HG03103 (cell line): ENCODE measurements around the gene LAMTOR5.
A peak's percentile ranks its signal among the peaks of the same experiment; 100 is the strongest.
"Not testable (repeated sequence)": the region's sequence is repeated elsewhere in the genome, so short reads cannot be mapped to it uniquely, and the experiment has no call there.

Experiments used
- ATAC-seq: cut with Tn5 transposase; IDR thresholded peaks from one replicate; pipeline ENCODE4 v1.9.1; 2021; ENCODE audit warnings: low read depth; ENCODE audit not compliant: unreplicated experiment

The LAMTOR5 gene

DNA sequence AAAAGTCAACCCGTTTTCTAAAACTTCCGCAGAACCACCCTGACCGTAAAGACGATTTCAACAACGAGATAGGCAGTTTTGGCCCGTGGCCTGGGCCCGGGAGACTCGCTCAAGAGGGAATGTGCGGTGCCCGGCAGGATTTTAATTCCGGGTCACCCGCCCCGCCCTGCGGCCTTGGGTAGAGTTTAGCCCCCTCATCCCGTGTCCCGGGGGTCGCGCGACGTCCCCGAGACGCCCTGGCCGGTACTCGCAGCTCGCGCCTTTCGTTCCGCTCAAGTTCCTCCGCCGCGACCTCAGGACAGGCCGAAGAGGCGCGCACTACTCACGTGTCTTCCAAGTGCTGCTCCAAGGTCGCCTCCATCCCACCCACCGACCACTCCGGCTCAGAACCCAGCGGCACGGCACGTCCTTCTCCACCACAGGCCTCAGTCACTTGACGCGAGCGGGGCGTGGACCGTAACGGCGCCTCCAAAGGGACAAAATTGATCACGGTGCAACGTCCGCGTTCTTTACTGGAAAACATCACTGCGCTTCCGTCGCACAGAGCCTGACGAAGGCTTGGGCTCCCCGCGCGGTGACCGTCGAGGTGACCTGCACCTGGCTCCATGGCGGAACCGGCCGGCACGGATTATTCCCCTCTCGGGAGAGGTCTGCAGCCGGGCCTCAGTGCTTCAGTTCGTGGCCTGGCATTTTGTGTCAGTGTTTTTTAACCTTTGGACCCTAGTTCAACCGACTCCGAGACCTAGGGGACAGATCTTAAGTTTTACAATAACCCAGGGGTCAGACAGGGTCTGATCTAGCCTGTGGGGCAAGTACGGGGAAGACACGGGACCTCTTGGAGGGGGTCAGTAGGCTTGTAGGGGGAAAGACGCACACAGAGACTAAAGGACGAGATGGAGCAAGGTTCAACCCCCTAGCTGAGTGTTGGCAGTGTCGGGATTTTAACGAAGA lies at the start of gene LAMTOR5:
LAMTOR5 (minus strand) TSS at position 435 of the 951 bp plus-strand sequence; CDS start at position 361, 74 bp downstream.
- ATAC-seq: peak; percentile 80

DNA sequence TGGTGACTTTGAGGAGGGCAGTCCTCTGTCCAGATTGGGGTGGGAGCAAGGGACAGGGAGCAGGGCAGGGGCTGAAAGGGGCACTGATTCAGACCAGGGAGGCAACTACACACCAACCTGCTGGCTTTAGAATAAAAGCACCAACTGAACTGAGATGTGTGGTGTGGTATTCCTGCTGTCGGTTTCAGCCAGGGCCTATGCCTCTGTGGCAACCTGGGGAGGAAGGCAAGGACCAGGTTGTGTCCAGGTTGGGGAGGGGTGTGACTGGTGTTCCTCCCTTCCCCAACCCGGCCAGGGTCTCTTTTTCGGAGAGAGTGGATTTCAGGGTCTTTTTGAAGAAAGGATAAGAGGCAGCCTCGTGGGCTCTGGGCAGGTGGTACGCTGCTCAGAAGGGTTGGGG lies 49.7 kb upstream of the LAMTOR5 start:
- ATAC-seq: no peak

DNA sequence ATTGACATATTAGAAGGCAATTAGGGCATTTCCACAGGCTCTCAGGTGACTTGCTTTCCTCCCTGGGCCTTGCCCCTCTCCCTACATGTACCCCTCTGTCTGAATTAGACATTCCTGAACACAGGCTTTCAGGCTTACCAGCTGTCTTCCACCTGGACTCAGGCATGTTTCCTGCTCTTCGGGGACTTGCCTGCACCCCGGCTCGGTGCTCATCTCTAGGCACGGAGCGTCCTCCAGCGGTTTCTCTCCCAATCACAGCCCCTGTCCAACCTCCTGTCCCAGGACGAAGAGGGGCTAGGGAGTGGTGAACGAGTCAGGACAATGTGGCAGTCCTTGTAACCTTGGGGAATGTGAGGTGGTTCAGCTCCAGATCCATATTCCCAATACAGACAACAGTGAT lies 47.7 kb upstream of the LAMTOR5 start:
- no peak for ATAC-seq

- no peak for ATAC-seq
Measured at GRCh38 chr1:110454328-110454727, 46.8 kb upstream of the LAMTOR5 start.

DNA sequence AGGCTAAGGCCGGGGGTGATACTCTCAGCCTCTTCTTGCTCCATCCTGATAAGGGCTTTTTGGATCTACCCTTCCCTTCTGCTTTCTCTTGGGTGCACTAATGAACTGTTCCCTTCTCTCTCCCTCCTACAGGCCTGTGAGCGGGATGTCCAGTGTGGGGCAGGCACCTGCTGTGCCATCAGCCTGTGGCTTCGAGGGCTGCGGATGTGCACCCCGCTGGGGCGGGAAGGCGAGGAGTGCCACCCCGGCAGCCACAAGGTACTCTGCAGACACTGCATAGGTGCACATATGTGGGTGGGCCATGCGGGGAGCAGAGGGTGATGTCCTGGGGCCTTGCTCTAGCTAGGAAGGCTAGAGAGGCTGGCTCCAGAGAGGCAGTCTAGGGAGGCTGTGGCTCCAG lies 46.3 kb upstream of the LAMTOR5 start:
- no peak for ATAC-seq

DNA sequence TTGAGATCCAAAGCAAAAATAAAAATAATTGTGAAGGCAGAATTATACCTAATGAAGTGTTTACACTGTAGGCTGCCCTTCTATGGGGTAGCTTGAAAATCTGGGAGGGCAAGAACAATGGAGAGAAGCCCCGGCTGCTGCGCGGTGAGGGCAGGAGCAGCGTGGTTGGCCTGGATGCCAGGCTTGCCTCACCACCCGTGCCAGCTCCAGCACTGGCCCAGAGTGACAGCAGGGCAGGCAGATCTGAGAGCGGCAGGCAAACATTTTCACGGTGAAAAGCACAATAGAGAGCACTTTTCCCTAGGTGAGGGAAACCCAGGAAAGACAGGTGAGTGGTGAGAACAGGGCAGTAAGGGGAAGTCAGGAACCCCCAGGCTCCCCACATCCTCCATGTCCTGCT lies 44.8 kb upstream of the LAMTOR5 start:
- ATAC-seq: no peak

DNA sequence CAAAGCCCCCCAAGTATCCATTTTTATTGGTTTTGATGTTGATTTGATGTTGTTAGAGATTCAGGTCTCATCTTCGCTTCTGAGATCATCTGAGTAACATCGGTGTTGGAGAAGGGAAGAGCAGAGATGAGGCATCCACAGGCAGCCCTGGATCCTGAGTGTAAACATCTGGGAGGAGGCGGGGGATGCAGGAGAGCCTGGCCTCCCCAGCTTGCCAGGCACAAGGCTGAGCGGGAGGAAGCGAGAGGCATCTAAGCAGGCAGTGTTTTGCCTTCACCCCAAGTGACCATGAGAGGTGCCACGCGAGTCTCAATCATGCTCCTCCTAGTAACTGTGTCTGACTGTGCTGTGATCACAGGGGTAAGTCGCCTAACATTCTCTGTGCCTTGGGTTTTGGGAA lies 43.4 kb upstream of the LAMTOR5 start, which contains the start of gene PROK1:
PROK1 (plus strand) TSS at position 221 of the 400 bp plus-strand sequence; CDS start at position 289, 68 bp downstream.
- ATAC-seq: no peak

DNA sequence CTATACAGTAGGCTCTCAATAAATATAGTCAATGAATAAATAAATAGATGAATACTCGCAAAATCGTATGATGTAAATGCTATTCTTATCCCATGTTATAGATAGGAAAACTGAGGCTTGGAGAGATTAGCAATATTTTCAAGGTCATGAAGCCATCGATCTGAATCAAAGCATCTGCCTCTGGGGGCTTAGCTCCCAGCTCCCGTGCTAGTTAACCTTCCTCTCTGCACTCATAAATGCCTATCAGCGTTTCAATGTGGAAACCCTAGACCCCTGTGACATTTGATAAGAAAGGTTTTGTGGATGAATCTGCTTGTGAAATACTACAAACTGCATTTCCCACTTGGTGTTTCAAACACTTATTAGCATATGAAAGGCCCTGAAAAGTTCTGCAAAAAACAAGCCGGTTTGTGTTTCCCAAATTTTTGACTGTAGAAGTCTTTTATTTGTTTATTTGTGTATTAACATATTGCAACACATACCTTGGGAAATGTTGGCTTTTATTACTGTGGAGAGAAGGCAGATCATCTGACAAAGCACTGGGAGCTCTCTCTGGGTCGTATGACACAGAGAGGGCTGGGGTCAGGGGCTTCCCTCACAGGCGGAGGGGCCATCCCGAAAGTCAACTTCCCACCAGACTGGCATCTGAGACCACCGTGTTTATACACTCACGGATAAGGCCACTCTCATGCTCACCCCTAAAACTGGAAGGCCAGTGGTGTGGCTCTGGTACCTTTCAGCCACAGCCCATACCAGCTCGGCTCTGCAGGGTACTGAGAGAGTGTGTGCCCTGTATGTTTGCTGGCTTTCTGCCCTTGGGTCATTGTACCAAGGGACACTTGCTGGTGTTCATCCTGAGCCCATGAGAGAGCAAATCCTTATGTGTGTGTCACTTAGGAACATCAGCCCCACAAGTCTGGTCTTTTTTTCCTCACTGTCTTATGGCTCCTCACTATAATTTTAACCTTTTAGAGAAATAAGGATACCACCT lies 42.5 kb upstream of the LAMTOR5 start:
- no peak for ATAC-seq

- no peak for ATAC-seq
Measured at GRCh38 chr1:110444561-110444960, 37.1 kb upstream of the LAMTOR5 start.

GRCh38 chr1:110443451-110443850 lies 36.0 kb upstream of the LAMTOR5 start:
- no peak for ATAC-seq

- no peak for ATAC-seq
Measured at GRCh38 chr1:110441888-110442287, 34.4 kb upstream of the LAMTOR5 start.

- no peak for ATAC-seq
Measured at GRCh38 chr1:110440877-110441276, 33.4 kb upstream of the LAMTOR5 start.

DNA sequence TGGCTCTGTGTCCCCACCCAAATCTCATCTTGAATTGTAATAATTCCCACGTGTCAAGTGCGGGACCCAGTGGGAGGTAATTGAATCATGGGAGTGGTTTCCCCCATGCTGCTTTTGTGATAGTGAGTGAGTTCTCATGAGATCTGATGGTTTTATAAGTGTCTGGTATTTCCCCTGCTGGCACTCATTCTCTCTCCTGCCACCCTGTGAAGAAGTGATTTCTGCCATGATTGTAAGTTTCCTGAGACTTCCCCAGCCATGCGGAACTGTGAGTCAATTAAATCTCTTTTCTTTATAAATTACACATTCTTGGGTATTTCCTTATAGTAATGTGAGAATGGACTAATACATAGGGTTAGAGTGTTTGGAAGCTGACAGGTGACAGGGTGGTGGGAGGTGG lies 32.4 kb upstream of the LAMTOR5 start:
- not testable (repeated sequence) for ATAC-seq

GRCh38 chr1:110438893-110439292 lies 31.4 kb upstream of the LAMTOR5 start:
- ATAC-seq: no peak

DNA sequence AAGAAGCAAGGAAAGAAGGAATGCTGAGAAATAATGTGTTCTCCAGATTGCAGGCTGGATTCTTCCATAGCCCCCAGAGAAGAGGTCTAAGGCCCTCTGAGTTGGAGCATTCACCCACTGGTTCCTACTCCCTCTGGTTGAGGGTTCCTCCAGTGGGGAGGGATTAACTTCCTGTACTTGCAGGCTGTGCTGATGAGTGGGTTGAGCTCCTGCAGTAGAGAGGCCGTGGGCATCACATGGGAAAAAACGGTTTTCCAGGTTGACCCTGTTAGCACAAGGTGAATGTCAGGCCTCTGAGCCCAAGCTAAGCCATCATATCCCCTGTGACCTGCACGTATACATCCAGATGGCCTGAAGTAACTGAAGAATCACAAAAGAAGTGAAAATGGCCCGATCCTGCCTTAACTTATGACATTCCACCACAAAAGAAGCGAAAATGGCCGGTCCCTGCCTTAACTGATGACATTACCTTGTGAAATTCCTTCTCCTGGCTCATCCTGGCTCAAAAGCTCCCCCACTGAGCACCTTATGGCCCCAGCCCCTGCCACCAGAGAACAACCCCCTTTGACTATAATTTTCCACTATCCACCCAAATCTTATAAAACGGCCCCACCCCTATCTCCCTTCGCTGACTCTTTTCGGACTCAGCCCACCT lies 30.3 kb upstream of the LAMTOR5 start:
- not testable (repeated sequence) for ATAC-seq

- ATAC-seq: no peak
Measured at GRCh38 chr1:110436635-110437034, 29.1 kb upstream of the LAMTOR5 start.

- no peak for ATAC-seq
Measured at GRCh38 chr1:110434946-110435345, 27.5 kb upstream of the LAMTOR5 start.

DNA sequence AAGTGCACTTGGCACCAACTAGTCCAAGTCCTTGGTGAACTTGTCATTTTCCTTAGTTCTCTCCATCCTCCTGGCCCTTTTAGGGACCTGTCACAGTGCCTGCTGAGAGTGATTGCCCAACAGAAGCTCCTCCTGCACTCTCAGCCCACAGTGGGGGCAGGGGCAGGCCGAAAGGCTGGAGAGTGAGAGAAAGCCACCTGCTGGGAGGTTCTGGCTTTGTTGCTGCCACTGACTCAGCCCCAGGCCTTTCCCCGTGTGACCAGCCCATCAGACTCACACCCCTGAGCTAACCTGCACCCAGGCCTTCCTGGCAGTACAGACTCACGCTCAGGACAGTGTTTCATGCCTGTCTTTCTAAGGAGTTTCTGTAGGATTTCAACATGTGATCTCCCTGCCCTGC lies 26.3 kb upstream of the LAMTOR5 start:
- ATAC-seq: no peak

GRCh38 chr1:110433213-110433612 lies 25.7 kb upstream of the LAMTOR5 start:
- no peak for ATAC-seq

GRCh38 chr1:110430901-110431300 lies 23.4 kb upstream of the LAMTOR5 start:
- no peak for ATAC-seq
